Natural killer cell (primary cell): Measurements from ENCODE around the gene C3. TPM values are rescaled to one million over a fixed set of nuclear protein-coding genes. Genes with fewer than 3 reads are reported as not detected.

ENCODE experiments used
- ATAC-seq, 3 donors: fragments of 150-1000 bp in 2 of 3; fragments of 200-7000 bp in 1 of 3; cut with Tn5 transposase; 1 replicate in 1 of 3; 2 replicates in 2 of 3; pipeline ENCODE4 v1.10.0; 2021; ENCODE audit warnings: mild to moderate bottlenecking in 2 of 3, moderate library complexity in 2 of 3
- DNase-seq, 2 donors: peaks; one replicate each; pipeline versions ENCODE4 v3.0.0 to v3.0.0-alpha.2; 2013 to 2021; ENCODE audit warnings: mixed read lengths in 1 of 2
- H3K27ac ChIP-seq: one replicate; pipeline ENCODE4 v1.5.1; 2013; ENCODE audit warnings: mild to moderate bottlenecking, low read length
- H3K27me3 ChIP-seq: one replicate; pipeline ENCODE4 v1.6.1; 2013; ENCODE audit warnings: low read length; ENCODE audit not compliant: control insufficient read depth, insufficient read depth
- H3K36me3 ChIP-seq: one replicate; pipeline ENCODE4 v1.6.1; 2013; ENCODE audit warnings: low read length; ENCODE audit not compliant: control insufficient read depth, insufficient read depth
- H3K4me1 ChIP-seq: one replicate; pipeline ENCODE4 v1.6.1; 2013; ENCODE audit warnings: low read length; ENCODE audit not compliant: control insufficient read depth, insufficient read depth
- H3K4me3 ChIP-seq: one replicate; pipeline ENCODE4 v1.5.1; 2013; ENCODE audit warnings: low read length
- H3K9me3 ChIP-seq: one replicate; pipeline ENCODE4 v1.6.1; 2013; ENCODE audit warnings: low read length; ENCODE audit not compliant: control insufficient read depth, insufficient read depth
- H3K27ac Mint-ChIP-seq, 2 donors: one replicate each; pipeline ENCODE4 v1.8.0; 2022; ENCODE audit warnings: mild to moderate bottlenecking in 2 of 2, mixed read lengths in 2 of 2, moderate library complexity in 1 of 2
- H3K27me3 Mint-ChIP-seq, 2 donors: one replicate each; pipeline ENCODE4 v1.8.0; 2022; ENCODE audit warnings: low read depth in 2 of 2, mixed read lengths in 2 of 2
- H3K36me3 Mint-ChIP-seq: one replicate; pipeline ENCODE4 v1.8.0; 2022; ENCODE audit warnings: mixed read lengths
- H3K4me1 Mint-ChIP-seq, 2 donors: one replicate each; pipeline ENCODE4 v1.8.0; 2022; ENCODE audit warnings: mixed read lengths in 2 of 2
- H3K4me3 Mint-ChIP-seq: one replicate; pipeline ENCODE4 v1.8.0; 2022; ENCODE audit warnings: mild to moderate bottlenecking, moderate library complexity, mixed read lengths
- H3K9me3 Mint-ChIP-seq, 2 donors: one replicate each; pipeline ENCODE4 v1.8.0; 2022; ENCODE audit warnings: mixed read lengths in 2 of 2
- whole genome bisulfite sequencing: methylation state at CpG from one replicate; pipeline ENCODE4 v1.1.7; 2013; ENCODE audit warnings: missing lambda C conversion rate; ENCODE audit not compliant: insufficient coverage; 5-methylcytosine and 5-hydroxymethylcytosine counted together
- intact Hi-C: fragments of 100-400 bp; cut with micrococcal nuclease; formaldehyde crosslinking; loops from one replicate; pipeline ENCODE4 v1.14.2; 2022
- total RNA-seq, 4 donors: library from RNA; stranded (reverse); fragments of 120-200 nt in 1 of 4; gene quantifications; one replicate each; pipeline versions ENCODE4 v1.2.3 to v1.2.4, GENCODE V29; 2013 to 2022
- TF ChIP-seq, protein P1 (sequence below): fragments of 200-600 bp; IDR thresholded peaks from one replicate; pipeline ENCODE4 v1.8.0; 2022; ENCODE audit warnings: antibody characterized with exemption

C3 gene
- total RNA-seq, 3 donors from 2014 or later (not counting 1 experiment from before 2014, with no cell fraction given): 0.38 to 5.5 TPM; not detected in 1

DNA sequence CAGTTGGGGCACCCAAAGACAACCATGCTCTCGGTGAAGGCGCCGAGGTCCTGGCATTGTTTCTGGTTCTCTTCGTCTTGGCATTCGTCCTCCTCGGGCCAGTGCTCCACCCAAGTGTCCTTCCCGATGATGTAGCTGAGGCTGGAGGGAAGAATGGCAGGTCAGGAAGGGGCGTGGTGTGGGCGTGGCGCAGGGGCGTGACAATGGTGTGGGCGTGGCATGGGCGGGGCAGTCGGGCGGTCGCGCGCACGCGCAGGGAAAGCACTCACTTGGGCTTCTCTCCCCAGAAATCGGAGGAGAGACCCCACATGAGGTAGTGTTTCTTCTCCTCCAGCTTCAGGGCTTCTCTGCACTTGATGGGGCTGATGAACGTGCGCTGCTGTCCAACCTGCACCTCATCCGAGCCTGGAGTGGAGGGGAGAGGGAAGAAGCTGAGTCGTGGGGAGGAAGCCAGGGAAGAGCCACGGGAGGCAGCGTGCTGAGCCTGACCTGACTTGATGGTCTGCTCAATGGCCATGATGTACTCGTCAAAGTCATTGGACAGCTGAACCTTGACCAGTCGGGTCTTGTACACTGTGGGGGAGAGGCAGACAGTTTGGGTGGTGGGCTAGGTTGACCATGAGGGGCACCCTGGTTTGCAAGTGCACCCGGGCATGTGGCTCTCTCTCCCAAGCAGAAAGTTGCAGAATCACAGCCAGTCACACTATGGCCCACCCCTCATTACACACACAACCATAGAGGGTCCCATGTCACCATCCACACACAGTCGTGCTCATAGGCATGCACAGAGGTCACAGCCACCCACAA is 42.4 kb downstream of the C3 start:
- Histone ChIP-seq H3K4me1 (peaks cover 41% of the 10 kb centered on the region), H3K4me3 (no peak overlapping the region), H3K27ac (no peak overlapping the region), H3K36me3 (no peaks in the 10 kb centered on the region), H3K9me3 (no peaks in the 10 kb centered on the region), H3K27me3 (no peaks in the 10 kb centered on the region)
- DNase-seq (peak in 1 of 2 donors; percentile 62), ATAC-seq (peak in 1 of 3 donors; percentile 42)
- intact Hi-C loops: loop anchor here (5.0 kb wide), 1 partner anchor 39 kb away; no protein-coding TSS in a partner anchor
- Mint-ChIP-seq H3K27me3 (no peaks in the 10 kb centered on the region), H3K27ac (peak overlapping the region; percentile 32 to 64), H3K4me1 (peaks cover 45 to 47% of the 10 kb centered on the region in 2 donors), H3K9me3 (no peaks in the 10 kb centered on the region), H3K36me3 (no peaks in the 10 kb centered on the region), H3K4me3 (peak overlapping the region; percentile 77)
- WGBS: 59% methylated on average over 31 of the region's 31 CpGs
- TF ChIP-seq, protein P1, sequence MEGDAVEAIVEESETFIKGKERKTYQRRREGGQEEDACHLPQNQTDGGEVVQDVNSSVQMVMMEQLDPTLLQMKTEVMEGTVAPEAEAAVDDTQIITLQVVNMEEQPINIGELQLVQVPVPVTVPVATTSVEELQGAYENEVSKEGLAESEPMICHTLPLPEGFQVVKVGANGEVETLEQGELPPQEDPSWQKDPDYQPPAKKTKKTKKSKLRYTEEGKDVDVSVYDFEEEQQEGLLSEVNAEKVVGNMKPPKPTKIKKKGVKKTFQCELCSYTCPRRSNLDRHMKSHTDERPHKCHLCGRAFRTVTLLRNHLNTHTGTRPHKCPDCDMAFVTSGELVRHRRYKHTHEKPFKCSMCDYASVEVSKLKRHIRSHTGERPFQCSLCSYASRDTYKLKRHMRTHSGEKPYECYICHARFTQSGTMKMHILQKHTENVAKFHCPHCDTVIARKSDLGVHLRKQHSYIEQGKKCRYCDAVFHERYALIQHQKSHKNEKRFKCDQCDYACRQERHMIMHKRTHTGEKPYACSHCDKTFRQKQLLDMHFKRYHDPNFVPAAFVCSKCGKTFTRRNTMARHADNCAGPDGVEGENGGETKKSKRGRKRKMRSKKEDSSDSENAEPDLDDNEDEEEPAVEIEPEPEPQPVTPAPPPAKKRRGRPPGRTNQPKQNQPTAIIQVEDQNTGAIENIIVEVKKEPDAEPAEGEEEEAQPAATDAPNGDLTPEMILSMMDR: no peak

DNA sequence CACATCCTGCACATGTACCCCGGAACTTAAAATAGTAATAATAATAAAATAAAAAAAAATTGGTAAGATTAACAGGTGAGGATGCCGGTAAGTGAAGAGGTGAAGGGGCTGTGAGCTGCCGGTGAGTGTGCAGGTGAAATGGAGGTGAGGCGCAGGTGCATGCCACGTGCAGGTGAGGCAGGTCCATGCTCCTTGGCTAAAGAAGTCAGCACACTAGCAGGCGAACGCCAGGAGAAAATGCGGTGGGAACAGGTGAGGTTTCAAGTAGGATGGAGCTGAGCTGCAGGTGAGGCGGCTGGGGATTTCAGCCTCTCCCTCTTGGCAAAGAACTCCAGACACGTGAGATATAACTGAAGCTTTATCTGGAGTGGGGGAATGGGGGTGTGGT is 43.0 kb downstream of the C3 start:
- intact Hi-C loops: loop anchor here (5.0 kb wide), 1 partner anchor 40 kb away; no protein-coding TSS in a partner anchor
- DNase-seq (no peak), ATAC-seq (no peak)
- peak overlapping the region; percentile 32 to 64 for H3K27ac Mint-ChIP-seq
- Histone ChIP-seq H3K27ac (no peak overlapping the region), H3K27me3 (no peaks in the 10 kb centered on the region), H3K36me3 (no peaks in the 10 kb centered on the region), H3K4me3 (no peak overlapping the region), H3K9me3 (no peaks in the 10 kb centered on the region), H3K4me1 (peaks cover 41% of the 10 kb centered on the region)
- peak overlapping the region; percentile 77 for H3K4me3 Mint-ChIP-seq
- no peaks in the 10 kb centered on the region for H3K9me3 Mint-ChIP-seq
- peaks cover 45 to 51% of the 10 kb centered on the region in 2 donors for H3K4me1 Mint-ChIP-seq
- no peaks in the 10 kb centered on the region for H3K36me3 Mint-ChIP-seq
- TF ChIP-seq, protein P1: no peak
- WGBS: 85% methylated on average over 9 of the region's 10 CpGs
- no peaks in the 10 kb centered on the region for H3K27me3 Mint-ChIP-seq

DNA sequence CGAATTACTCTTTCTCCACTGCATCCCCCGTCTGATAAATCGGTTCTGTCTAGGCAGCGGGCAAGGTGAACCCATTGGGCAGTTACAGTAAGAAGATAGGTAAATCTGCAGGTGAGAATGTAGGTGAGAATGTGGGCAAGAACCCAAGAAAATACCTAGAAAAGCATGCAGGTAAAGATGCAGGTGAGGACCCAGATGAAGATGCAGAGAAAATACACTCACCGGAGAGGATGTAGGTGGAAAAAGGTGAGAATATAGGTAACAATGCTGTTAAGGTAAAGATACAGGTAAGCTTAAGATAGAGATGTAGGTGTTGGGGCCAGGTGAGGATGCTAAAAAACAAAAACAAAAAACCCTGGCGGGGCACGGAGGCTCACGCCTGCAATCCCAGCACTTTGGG is 44.2 kb downstream of the C3 start:
- Mint-ChIP-seq H3K27me3 (no peaks in the 10 kb centered on the region), H3K4me1 (peaks cover 45 to 58% of the 10 kb centered on the region in 2 donors), H3K4me3 (no peak overlapping the region), H3K27ac (peak overlapping the region in 1 of 2 donors; percentile 23), H3K9me3 (no peaks in the 10 kb centered on the region), H3K36me3 (no peaks in the 10 kb centered on the region)
- Histone ChIP-seq H3K4me1 (peaks cover 48% of the 10 kb centered on the region), H3K9me3 (no peaks in the 10 kb centered on the region), H3K4me3 (no peak overlapping the region), H3K27ac (no peak overlapping the region), H3K27me3 (no peaks in the 10 kb centered on the region), H3K36me3 (no peaks in the 10 kb centered on the region)
- intact Hi-C loops: loop anchor here (5.0 kb wide), 1 partner anchor 41 kb away; no protein-coding TSS in a partner anchor
- TF ChIP-seq, protein P1: no peak
- no peak for ATAC-seq
- WGBS: 93% methylated on average over 8 of the region's 8 CpGs
- no peak for DNase-seq
